Neural crest cell (in vitro differentiated cells): Measurements from ENCODE around the gene KY. TPM values are rescaled to one million over a fixed set of nuclear protein-coding genes. Genes with fewer than 3 reads are reported as not detected.

Experiments used
- DNase-seq: peaks from one replicate; pipeline ENCODE4 v3.0.0; 2021; ENCODE audit warnings: low read depth, mixed read lengths, low spot score
- H3K27ac Mint-ChIP-seq: one replicate; pipeline ENCODE4 v1.8.0; 2021; ENCODE audit warnings: mild to moderate bottlenecking, mixed read lengths; ENCODE audit not compliant: unreplicated experiment
- H3K27me3 Mint-ChIP-seq: 2 replicates; pipeline ENCODE4 v1.8.0; 2021; ENCODE audit warnings: low read depth, mild to moderate bottlenecking, mixed read lengths
- H3K36me3 Mint-ChIP-seq: 2 replicates; pipeline ENCODE4 v1.8.0; 2021; ENCODE audit warnings: low read depth, mild to moderate bottlenecking, mixed read lengths
- H3K4me1 Mint-ChIP-seq: 2 replicates; pipeline ENCODE4 v1.8.0; 2021; ENCODE audit warnings: mixed read lengths
- H3K4me3 Mint-ChIP-seq: one replicate; pipeline ENCODE4 v1.8.0; 2021; ENCODE audit warnings: mild to moderate bottlenecking, mixed read lengths
- H3K9me3 Mint-ChIP-seq: 2 replicates; pipeline ENCODE4 v1.8.0; 2021; ENCODE audit warnings: mixed read lengths
- CTCF ChIP-seq: fragments of 200-600 bp; sonication (generic); conservative IDR thresholded peaks from 2 replicates; pipeline ENCODE4 v1.5.0; 2021; ENCODE audit warnings: antibody characterized with exemption, mild to moderate bottlenecking
- total RNA-seq: library from RNA; stranded (reverse); gene quantifications from 2 replicates; pipeline ENCODE4 v1.2.1, GENCODE V29; 2021

Gene KY
- total RNA-seq, 1 donor from 2014 or later: 0.33 TPM

GRCh38 chr3:134563601-134564000 lies 87.2 kb downstream of the KY start:
- no peak overlapping the region for H3K4me3 Mint-ChIP-seq
- DNase-seq: no peak
- H3K4me1 Mint-ChIP-seq: no peaks in the 10 kb centered on the region
- H3K27me3 Mint-ChIP-seq: no peaks in the 10 kb centered on the region
- peaks cover 19% of the 10 kb centered on the region for H3K36me3 Mint-ChIP-seq
- TF ChIP-seq CTCF: no peak
- H3K27ac Mint-ChIP-seq: peak overlapping the region; percentile 28
- H3K9me3 Mint-ChIP-seq: peaks cover 2% of the 10 kb centered on the region

- peak overlapping the region; percentile 17 for H3K27ac Mint-ChIP-seq
- no peak overlapping the region for H3K4me3 Mint-ChIP-seq
- TF ChIP-seq CTCF: no peak
- no peaks in the 10 kb centered on the region for H3K9me3 Mint-ChIP-seq
- no peaks in the 10 kb centered on the region for H3K4me1 Mint-ChIP-seq
- H3K27me3 Mint-ChIP-seq: no peaks in the 10 kb centered on the region
- peaks cover 16% of the 10 kb centered on the region for H3K36me3 Mint-ChIP-seq
- DNase-seq: no peak
Observed at GRCh38 chr3:134562055-134562454, 88.8 kb downstream of the KY start.

GRCh38 chr3:134559591-134559990 lies 91.2 kb downstream of the KY start:
- Mint-ChIP-seq H3K27ac (no peak overlapping the region), H3K9me3 (no peaks in the 10 kb centered on the region), H3K4me1 (no peaks in the 10 kb centered on the region), H3K4me3 (no peak overlapping the region), H3K27me3 (no peaks in the 10 kb centered on the region), H3K36me3 (peaks cover 16% of the 10 kb centered on the region)
- no peak for TF ChIP-seq CTCF
- no peak for DNase-seq

Other genes starting within 250 kb of the KY start
- gene ANAPC13, start 165.0 kb downstream of the KY start, total RNA-seq: 71.8 and 73.0 TPM in 2 replicates
- 27.0 and 31.8 TPM in 2 replicates for gene CEP63, start 165.0 kb downstream of the KY start, total RNA-seq
- 12.5 and 13.7 TPM in 2 replicates for gene EPHB1, start 144.2 kb upstream of the KY start, total RNA-seq